ENCODE data around the gene PRMT7. TPM values are rescaled to one million over a fixed set of nuclear protein-coding genes. Genes with fewer than 3 reads are reported as not detected.

The PRMT7 gene
- total and polyA plus RNA-seq, 7 experiments from 2014 or later = 42.5 to 95.1 (median 72.6) TPM

- Histone ChIP-seq H3K27me3 (ENCODE audit: control insufficient read depth in 2 of 2, insufficient read depth in 2 of 2, low read length in 2 of 2) (no peaks in the 10 kb centered on the region), H3K9me3 (ENCODE audit: control insufficient read depth in 2 of 3, low read length in 3 of 3) (no peaks in the 10 kb centered on the region), H3K27ac (ENCODE audit: low read depth, low read length) (peak overlapping the region; percentile 83), H3K36me3 (ENCODE audit: control insufficient read depth in 2 of 3, insufficient read depth in 3 of 3, low read length in 3 of 3) (peaks cover 0 to 25% (median 10%) of the 10 kb centered on the region in 3 experiments), H3K4me1 (ENCODE audit: control insufficient read depth in 2 of 2, insufficient read depth in 2 of 2, low read length in 2 of 2) (peaks cover 57 to 83% of the 10 kb centered on the region in 2 donors), H3K4me3 (ENCODE audit: low read length) (no peak overlapping the region)
- ChIA-PET CTCF (interaction anchor here (3.9 to 27.4 kb wide), 2 partner anchors 11 to 13 kb away, joined by 32 to 317 read pairs; partner anchors contain the start of gene SLC7A6), POLR2A (interaction anchor here (0.6 to 25.4 kb wide), 5 partner anchors 10 to 52 kb away, joined by 4 to 531 read pairs (median 22); partner anchors contain the start of genes PRMT7, SLC7A6 and SLC7A6OS)
- Mint-ChIP-seq H3K9me3 (peaks cover 0 to 2% (median 0%) of the 10 kb centered on the region in 11 donors), H3K36me3 (peaks cover 4 to 45% (median 30%) of the 10 kb centered on the region in 5 donors), H3K4me3 (peak overlapping the region; percentile 54 to 100 (median 79)), H3K4me1 (peaks cover 39 to 87% (median 79%) of the 10 kb centered on the region in 7 donors), H3K27me3 (no peaks in the 10 kb centered on the region), H3K27ac (peak overlapping the region; percentile 76 to 98 (median 97))
- intact Hi-C loops (cut with micrococcal nuclease) = loop anchor here in 1 of 2 donors (1.0 kb wide), 1 partner anchor 7 kb away; no protein-coding TSS in a partner anchor
- ATAC-seq (no peak), DNase-seq (no peak)
Observed at GRCh38 chr16:68273896-68274295, 36.9 kb upstream of the PRMT7 start.

DNA sequence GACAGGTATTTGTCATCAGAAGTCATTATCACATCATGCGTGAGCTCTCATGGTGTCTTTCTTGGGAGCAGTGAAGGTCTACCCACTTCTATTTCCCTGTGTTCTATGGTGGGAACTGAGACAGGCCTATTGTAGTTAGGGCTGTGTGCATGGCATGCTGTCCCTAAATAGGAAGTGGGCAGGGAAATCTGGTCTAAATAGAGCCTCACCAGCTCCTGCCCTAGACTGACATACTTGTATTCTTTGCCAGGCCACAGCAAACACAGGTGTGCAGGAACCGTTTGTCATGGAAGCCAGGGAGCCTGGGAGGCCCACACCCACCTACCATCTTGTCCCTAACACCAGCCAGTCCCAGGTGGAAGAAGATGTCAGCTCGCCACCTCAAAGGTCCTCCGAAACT, 36.4 kb upstream of the PRMT7 start:
- DNase-seq = no peak
- Histone ChIP-seq H3K4me1 (ENCODE audit: control insufficient read depth in 2 of 2, insufficient read depth in 2 of 2, low read length in 2 of 2) (peaks cover 52 to 83% of the 10 kb centered on the region in 2 donors), H3K4me3 (ENCODE audit: low read length) (peak overlapping the region; percentile 4), H3K36me3 (ENCODE audit: control insufficient read depth in 2 of 3, insufficient read depth in 3 of 3, low read length in 3 of 3) (peaks cover 0 to 25% (median 10%) of the 10 kb centered on the region in 3 experiments), H3K27me3 (ENCODE audit: control insufficient read depth in 2 of 2, insufficient read depth in 2 of 2, low read length in 2 of 2) (no peaks in the 10 kb centered on the region), H3K27ac (ENCODE audit: low read depth, low read length) (peak overlapping the region; percentile 83), H3K9me3 (ENCODE audit: control insufficient read depth in 2 of 3, low read length in 3 of 3) (no peaks in the 10 kb centered on the region)
- peaks cover 0 to 2% (median 0%) of the 10 kb centered on the region in 11 donors for H3K9me3 Mint-ChIP-seq
- no peak for ATAC-seq
- CTCF ChIA-PET = interaction anchor here (1.9 to 27.4 kb wide), 3 partner anchors 10 to 54 kb away, joined by 6 to 317 read pairs (median 32); partner anchors contain the start of gene SLC7A6
- peaks cover 4 to 42% (median 24%) of the 10 kb centered on the region in 5 donors for H3K36me3 Mint-ChIP-seq
- H3K4me3 Mint-ChIP-seq = peak overlapping the region; percentile 39 to 100 (median 79)
- peaks cover 39 to 87% (median 78%) of the 10 kb centered on the region in 7 donors for H3K4me1 Mint-ChIP-seq
- intact Hi-C loops (cut with micrococcal nuclease) = no loop called here
- H3K27me3 Mint-ChIP-seq = no peaks in the 10 kb centered on the region
- POLR2A ChIA-PET = interaction anchor here (0.6 to 25.4 kb wide), 6 partner anchors 11 to 165 kb away, joined by 3 to 531 read pairs (median 13); partner anchors contain the start of genes PRMT7, SLC7A6 and SLC7A6OS
- peak overlapping the region; percentile 76 to 98 (median 97) for H3K27ac Mint-ChIP-seq

GRCh38 chr16:68275611-68276191, 35.1 kb upstream of the PRMT7 start:
- Mint-ChIP-seq H3K27me3 (no peaks in the 10 kb centered on the region), H3K36me3 (peaks cover 4 to 49% (median 29%) of the 10 kb centered on the region in 5 donors), H3K9me3 (peaks cover 0 to 2% (median 0%) of the 10 kb centered on the region in 11 donors), H3K4me1 (peaks cover 40 to 84% (median 74%) of the 10 kb centered on the region in 7 donors), H3K4me3 (peak overlapping the region; percentile 71 to 100 (median 80)), H3K27ac (peak overlapping the region; percentile 89 to 98 (median 97))
- H3K27me3 ChIP-seq (ENCODE audit: control insufficient read depth in 2 of 2, insufficient read depth in 2 of 2, low read length in 2 of 2) = no peaks in the 10 kb centered on the region
- H3K9me3 ChIP-seq (ENCODE audit: control insufficient read depth in 2 of 3, low read length in 3 of 3) = no peaks in the 10 kb centered on the region
- peaks cover 0 to 30% (median 10%) of the 10 kb centered on the region in 3 experiments for H3K36me3 ChIP-seq (ENCODE audit: control insufficient read depth in 2 of 3, insufficient read depth in 3 of 3, low read length in 3 of 3)
- ChIA-PET POLR2A (interaction anchor here (0.7 to 25.4 kb wide), 8 partner anchors 8 to 277 kb away, joined by 3 to 531 read pairs (median 6); partner anchors contain the start of genes PLA2G15, PRMT7, SLC7A6 and SLC7A6OS), CTCF (interaction anchor here (1.6 to 27.4 kb wide), 5 partner anchors 9 to 53 kb away, joined by 5 to 317 read pairs (median 6); partner anchors contain the start of gene SLC7A6)
- H3K27ac ChIP-seq (ENCODE audit: low read depth, low read length) = peak overlapping the region; percentile 83
- ATAC-seq (peak; percentile 86), DNase-seq (peak in 7 of 9 donors; percentile 68 to 84 (median 83))
- H3K4me1 ChIP-seq (ENCODE audit: control insufficient read depth in 2 of 2, insufficient read depth in 2 of 2, low read length in 2 of 2) = peaks cover 58 to 83% of the 10 kb centered on the region in 2 donors
- peak overlapping the region; percentile 38 for H3K4me3 ChIP-seq (ENCODE audit: low read length)
- intact Hi-C loops (cut with micrococcal nuclease) = loop anchor here (1.0 kb wide), 7 partner anchors 9 to 35 kb away; partner anchors contain the start of genes PLA2G15 (in 1 of the 2), SLC7A6 (in 1 of the 2) and SLC7A6OS (in 1 of the 2)

DNA sequence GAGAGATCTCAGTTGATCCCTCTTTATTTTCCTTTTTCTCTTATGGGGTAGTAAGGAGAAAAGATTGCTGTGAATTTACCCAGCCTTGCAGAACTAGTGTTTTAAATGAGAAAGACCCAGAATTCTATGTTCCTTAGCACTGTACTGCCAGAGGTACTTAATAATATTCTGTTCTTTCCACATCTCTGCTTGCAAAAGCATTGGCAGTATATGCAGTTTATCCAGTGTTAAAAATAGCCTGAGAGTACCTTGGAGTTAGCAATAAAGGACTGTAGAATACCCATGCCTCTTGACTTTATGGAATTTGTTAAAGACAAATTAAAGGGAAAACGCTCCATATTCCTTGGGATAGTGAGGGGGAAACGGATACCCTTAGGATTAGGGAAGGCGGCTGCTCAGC, 34.6 kb upstream of the PRMT7 start:
- Histone ChIP-seq H3K9me3 (ENCODE audit: control insufficient read depth in 2 of 3, low read length in 3 of 3) (no peaks in the 10 kb centered on the region), H3K36me3 (ENCODE audit: control insufficient read depth in 2 of 3, insufficient read depth in 3 of 3, low read length in 3 of 3) (peaks cover 0 to 26% (median 10%) of the 10 kb centered on the region in 3 experiments), H3K27ac (ENCODE audit: low read depth, low read length) (peak overlapping the region; percentile 83), H3K4me3 (ENCODE audit: low read length) (peak overlapping the region; percentile 38), H3K4me1 (ENCODE audit: control insufficient read depth in 2 of 2, insufficient read depth in 2 of 2, low read length in 2 of 2) (peaks cover 61 to 83% of the 10 kb centered on the region in 2 donors), H3K27me3 (ENCODE audit: control insufficient read depth in 2 of 2, insufficient read depth in 2 of 2, low read length in 2 of 2) (no peaks in the 10 kb centered on the region)
- ATAC-seq (no peak), DNase-seq (no peak)
- peak overlapping the region; percentile 89 to 98 (median 97) for H3K27ac Mint-ChIP-seq
- peaks cover 0 to 2% (median 0%) of the 10 kb centered on the region in 11 donors for H3K9me3 Mint-ChIP-seq
- peak overlapping the region; percentile 71 to 100 (median 80) for H3K4me3 Mint-ChIP-seq
- CTCF ChIA-PET = interaction anchor here (1.6 to 27.4 kb wide), 5 partner anchors 8 to 53 kb away, joined by 5 to 317 read pairs (median 6); partner anchors contain the start of gene SLC7A6
- no peaks in the 10 kb centered on the region for H3K27me3 Mint-ChIP-seq
- peaks cover 7 to 50% (median 32%) of the 10 kb centered on the region in 5 donors for H3K36me3 Mint-ChIP-seq
- intact Hi-C loops (cut with micrococcal nuclease) = loop anchor here (1.0 kb wide), 5 partner anchors 8 to 34 kb away; partner anchors contain the start of genes PLA2G15 (in 1 of the 2) and SLC7A6OS (in 1 of the 2)
- H3K4me1 Mint-ChIP-seq = peaks cover 40 to 84% (median 74%) of the 10 kb centered on the region in 7 donors
- POLR2A ChIA-PET = interaction anchor here (0.7 to 25.4 kb wide), 7 partner anchors 8 to 277 kb away, joined by 3 to 531 read pairs (median 6); partner anchors contain the start of genes PLA2G15, PRMT7, SLC7A6 and SLC7A6OS

DNA sequence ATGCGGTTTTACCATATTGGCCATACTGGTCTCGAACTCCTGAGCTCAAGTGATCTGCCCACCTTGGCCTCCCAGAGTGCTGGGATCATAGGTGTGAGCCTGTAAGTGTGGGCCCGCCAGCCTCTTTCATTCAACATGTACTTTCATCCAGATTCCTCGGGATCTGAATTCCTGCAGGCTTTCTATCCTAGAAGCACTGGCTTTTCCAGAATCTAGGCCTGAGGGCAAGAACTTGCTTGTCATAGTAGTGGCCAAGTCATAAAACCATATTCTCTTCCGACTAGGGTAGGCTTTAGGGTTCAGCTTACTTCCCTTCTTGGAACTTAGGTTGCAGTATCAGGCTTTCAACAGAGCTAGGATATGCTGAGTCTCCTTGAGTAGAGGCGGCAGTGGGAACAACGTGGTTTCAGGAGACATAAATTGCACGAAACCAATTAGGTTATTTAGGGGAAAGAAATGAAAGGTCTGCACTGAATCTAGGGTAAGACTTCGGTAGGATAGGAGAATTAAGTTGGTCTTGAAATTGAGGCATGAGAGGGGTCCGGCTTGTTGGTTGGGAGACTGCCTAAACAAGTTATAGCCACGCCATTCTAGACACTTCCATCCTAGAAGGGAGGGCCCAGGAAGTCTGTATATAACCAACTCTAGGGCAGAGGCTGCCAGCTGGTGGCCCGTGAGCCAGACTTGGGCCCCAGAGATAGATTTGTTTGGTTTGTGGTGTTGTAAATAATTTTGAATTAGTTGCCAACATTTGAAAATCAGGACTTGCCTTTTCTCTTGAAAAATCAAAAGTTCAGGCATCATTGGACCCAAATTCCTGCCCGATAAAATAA, 30.9 kb upstream of the PRMT7 start:
- H3K36me3 Mint-ChIP-seq = peaks cover 10 to 54% (median 34%) of the 10 kb centered on the region in 5 donors
- peaks cover 0 to 2% (median 0%) of the 10 kb centered on the region in 11 donors for H3K9me3 Mint-ChIP-seq
- no peaks in the 10 kb centered on the region for H3K27me3 ChIP-seq (ENCODE audit: control insufficient read depth in 2 of 2, insufficient read depth in 2 of 2, low read length in 2 of 2)
- H3K27ac ChIP-seq (ENCODE audit: low read depth, low read length) = peak overlapping the region; percentile 68
- H3K27me3 Mint-ChIP-seq = no peaks in the 10 kb centered on the region
- peaks cover 54 to 84% (median 75%) of the 10 kb centered on the region in 7 donors for H3K4me1 Mint-ChIP-seq
- H3K4me1 ChIP-seq (ENCODE audit: control insufficient read depth in 2 of 2, insufficient read depth in 2 of 2, low read length in 2 of 2) = peaks cover 52 to 83% of the 10 kb centered on the region in 2 donors
- H3K4me3 ChIP-seq (ENCODE audit: low read length) = no peak overlapping the region
- peaks cover 0 to 11% (median 1%) of the 10 kb centered on the region in 3 experiments for H3K36me3 ChIP-seq (ENCODE audit: control insufficient read depth in 2 of 3, insufficient read depth in 3 of 3, low read length in 3 of 3)
- peak overlapping the region; percentile 84 to 98 (median 91) for H3K27ac Mint-ChIP-seq
- ChIA-PET POLR2A (interaction anchor here (0.6 to 25.4 kb wide), 14 partner anchors 8 to 1704 kb away, joined by 3 to 531 read pairs (median 6); partner anchors contain the start of genes PRMT7, SLC7A6 and SLC7A6OS), CTCF (interaction anchor here (0.7 to 27.4 kb wide), 4 partner anchors 19 to 60 kb away, joined by 3 to 317 read pairs (median 5); partner anchors contain the start of genes PRMT7, SLC7A6 and SLC7A6OS)
- H3K9me3 ChIP-seq (ENCODE audit: control insufficient read depth in 2 of 3, low read length in 3 of 3) = no peaks in the 10 kb centered on the region
- DNase-seq (no peak), ATAC-seq (no peak)
- peak overlapping the region; percentile 58 to 87 (median 69) for H3K4me3 Mint-ChIP-seq
- intact Hi-C loops (cut with micrococcal nuclease) = loop anchor here in 1 of 2 donors (10.0 kb wide), 1 partner anchor 715 kb away; the partner anchor contains the start of gene CTCF
